RWPE2 (cell line): ENCODE measurements around the gene MYO1F.

ENCODE experiments used
- ATAC-seq: fragments of 200-7000 bp; cut with Tn5 transposase; 3 replicates; pipeline ENCODE4 v1.9.1; 2021; ENCODE audit warnings: low read depth
- DNase-seq: peaks from one replicate; pipeline ENCODE4 v3.0.0-alpha.2; 2020; ENCODE audit warnings: low spot score
- H3K27ac ChIP-seq: fragments of 450-650 bp; 2 replicates; pipeline ENCODE4 v1.5.1; 2017; ENCODE audit warnings: mild to moderate bottlenecking; ENCODE audit not compliant: poor library complexity, severe bottlenecking
- H3K27me3 ChIP-seq: fragments of 250-450 bp; sonication (Bioruptor Pico); 2 replicates; pipeline ENCODE4 v1.5.1; 2021; ENCODE audit warnings: mild to moderate bottlenecking, moderate library complexity; ENCODE audit not compliant: insufficient read depth, poor library complexity, severe bottlenecking
- H3K36me3 ChIP-seq: fragments of 250-450 bp; sonication (Bioruptor Pico); 2 replicates; pipeline ENCODE4 v1.5.1; 2020; ENCODE audit warnings: low read depth, mild to moderate bottlenecking, moderate library complexity
- H3K4me1 ChIP-seq: fragments of 250-450 bp; sonication (Bioruptor Pico); 2 replicates; pipeline ENCODE4 v1.5.1; 2021; ENCODE audit warnings: mild to moderate bottlenecking, moderate library complexity; ENCODE audit not compliant: insufficient read depth, poor library complexity, severe bottlenecking
- H3K4me3 ChIP-seq: fragments of 250-450 bp; sonication (Bioruptor Pico); 2 replicates; pipeline ENCODE4 v1.5.1; 2021; ENCODE audit warnings: mild to moderate bottlenecking, moderate library complexity; ENCODE audit not compliant: severe bottlenecking
- H3K9me3 ChIP-seq: fragments of 250-450 bp; sonication (Bioruptor Pico); 2 replicates; pipeline ENCODE4 v1.5.1; 2021; ENCODE audit warnings: mild to moderate bottlenecking, moderate library complexity; ENCODE audit not compliant: severe bottlenecking
- TF ChIP-seq, protein P1 (sequence below): fragments of 450-650 bp; IDR thresholded peaks from one replicate; pipeline ENCODE4 v1.5.1; 2017; ENCODE audit warnings: mild to moderate bottlenecking, moderate library complexity; ENCODE audit not compliant: poor library complexity, severe bottlenecking

Gene MYO1F

DNA sequence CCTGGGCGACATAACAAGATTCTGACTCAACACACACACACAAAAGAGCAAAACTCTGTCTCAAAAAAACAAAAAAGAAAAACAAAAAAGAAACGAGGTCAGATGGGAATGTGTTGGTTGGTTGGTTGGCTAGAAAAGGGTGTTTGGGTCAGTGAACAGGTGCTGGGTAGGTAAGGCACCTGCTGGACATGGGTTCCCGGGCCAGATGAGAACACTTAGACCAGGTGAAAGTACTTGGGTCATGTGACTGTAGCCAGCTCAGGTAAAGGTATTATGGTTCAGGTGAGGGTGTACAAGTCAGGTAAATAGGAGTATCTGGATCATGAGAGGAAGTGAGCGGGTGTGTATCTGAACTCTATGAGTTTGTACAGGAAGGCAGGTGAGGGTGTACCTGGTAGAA lies 48.7 kb downstream of the MYO1F start:
- no peak overlapping the region for H3K4me3 ChIP-seq
- H3K36me3 ChIP-seq, result no peaks in the 10 kb centered on the region
- no peaks in the 10 kb centered on the region for H3K4me1 ChIP-seq
- H3K9me3 ChIP-seq, result no peaks in the 10 kb centered on the region
- TF ChIP-seq, protein P1, sequence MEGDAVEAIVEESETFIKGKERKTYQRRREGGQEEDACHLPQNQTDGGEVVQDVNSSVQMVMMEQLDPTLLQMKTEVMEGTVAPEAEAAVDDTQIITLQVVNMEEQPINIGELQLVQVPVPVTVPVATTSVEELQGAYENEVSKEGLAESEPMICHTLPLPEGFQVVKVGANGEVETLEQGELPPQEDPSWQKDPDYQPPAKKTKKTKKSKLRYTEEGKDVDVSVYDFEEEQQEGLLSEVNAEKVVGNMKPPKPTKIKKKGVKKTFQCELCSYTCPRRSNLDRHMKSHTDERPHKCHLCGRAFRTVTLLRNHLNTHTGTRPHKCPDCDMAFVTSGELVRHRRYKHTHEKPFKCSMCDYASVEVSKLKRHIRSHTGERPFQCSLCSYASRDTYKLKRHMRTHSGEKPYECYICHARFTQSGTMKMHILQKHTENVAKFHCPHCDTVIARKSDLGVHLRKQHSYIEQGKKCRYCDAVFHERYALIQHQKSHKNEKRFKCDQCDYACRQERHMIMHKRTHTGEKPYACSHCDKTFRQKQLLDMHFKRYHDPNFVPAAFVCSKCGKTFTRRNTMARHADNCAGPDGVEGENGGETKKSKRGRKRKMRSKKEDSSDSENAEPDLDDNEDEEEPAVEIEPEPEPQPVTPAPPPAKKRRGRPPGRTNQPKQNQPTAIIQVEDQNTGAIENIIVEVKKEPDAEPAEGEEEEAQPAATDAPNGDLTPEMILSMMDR, result no peak
- ATAC-seq (no peak), DNase-seq (no peak)
- no peaks in the 10 kb centered on the region for H3K27me3 ChIP-seq
- no peak overlapping the region for H3K27ac ChIP-seq

DNA sequence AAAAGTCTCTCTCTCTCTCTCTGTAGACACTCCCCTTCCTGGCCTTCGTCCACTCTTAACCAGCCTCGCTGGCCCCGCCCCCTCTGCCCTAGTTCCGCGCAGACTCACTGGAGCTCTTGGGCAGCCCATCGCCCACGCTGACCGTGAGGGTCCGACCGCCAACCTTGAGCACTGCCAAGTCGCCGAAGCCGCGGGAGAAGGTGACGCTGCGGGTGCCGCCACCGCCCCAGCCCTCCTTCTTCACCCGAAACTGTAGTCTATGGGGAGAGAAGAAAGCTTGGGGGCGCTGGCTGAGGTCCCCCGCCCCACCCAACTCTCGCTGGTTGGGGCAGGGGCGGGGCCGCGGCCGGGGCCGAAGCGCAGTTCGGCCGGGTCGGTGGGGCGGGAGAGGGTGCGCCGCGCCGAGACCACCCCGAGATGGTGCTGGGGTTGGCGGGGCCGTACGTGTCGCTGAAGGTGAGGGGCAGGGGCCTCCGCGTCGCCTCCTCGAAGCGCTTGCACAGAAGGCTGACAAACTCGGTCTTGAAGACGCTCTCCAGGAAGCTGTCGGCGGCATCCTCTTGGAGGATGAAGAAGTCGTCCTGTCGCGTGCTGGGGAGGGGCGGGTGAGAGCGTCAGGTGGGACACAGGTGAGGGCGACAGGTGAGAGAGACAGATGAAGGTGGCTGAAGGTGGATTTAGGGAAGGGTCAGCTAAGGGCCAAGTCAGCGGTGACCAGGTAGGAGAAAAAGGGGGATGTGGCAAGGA lies 50.7 kb downstream of the MYO1F start:
- no peaks in the 10 kb centered on the region for H3K9me3 ChIP-seq
- DNase-seq (peak; percentile 91), ATAC-seq (peak; percentile 72)
- H3K4me3 ChIP-seq, result peak overlapping the region; percentile 64
- H3K4me1 ChIP-seq, result no peaks in the 10 kb centered on the region
- H3K27ac ChIP-seq, result peak overlapping the region; percentile 47
- no peaks in the 10 kb centered on the region for H3K27me3 ChIP-seq
- TF ChIP-seq, protein P1, result no peak
- H3K36me3 ChIP-seq, result no peaks in the 10 kb centered on the region

DNA sequence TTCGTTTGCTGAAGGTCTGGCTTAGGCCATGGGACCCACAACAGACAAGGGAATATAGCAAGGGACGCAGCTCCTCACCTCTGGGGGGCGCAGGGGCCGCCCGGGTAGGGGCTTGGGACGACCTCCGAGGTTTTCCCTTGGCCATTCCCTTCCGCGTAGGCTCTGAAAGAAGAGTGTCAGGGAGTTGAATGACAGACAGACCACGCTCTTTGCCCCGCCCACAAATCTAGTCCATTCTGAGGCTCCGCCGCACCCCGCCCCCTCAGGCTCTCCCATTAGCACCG lies 51.9 kb downstream of the MYO1F start:
- no peaks in the 10 kb centered on the region for H3K36me3 ChIP-seq
- peak overlapping the region; percentile 31 for H3K4me3 ChIP-seq
- ATAC-seq (no peak), DNase-seq (no peak)
- no peaks in the 10 kb centered on the region for H3K4me1 ChIP-seq
- TF ChIP-seq, protein P1, result peak; percentile 24
- H3K27ac ChIP-seq, result peak overlapping the region; percentile 21
- no peaks in the 10 kb centered on the region for H3K9me3 ChIP-seq
- no peaks in the 10 kb centered on the region for H3K27me3 ChIP-seq

DNA sequence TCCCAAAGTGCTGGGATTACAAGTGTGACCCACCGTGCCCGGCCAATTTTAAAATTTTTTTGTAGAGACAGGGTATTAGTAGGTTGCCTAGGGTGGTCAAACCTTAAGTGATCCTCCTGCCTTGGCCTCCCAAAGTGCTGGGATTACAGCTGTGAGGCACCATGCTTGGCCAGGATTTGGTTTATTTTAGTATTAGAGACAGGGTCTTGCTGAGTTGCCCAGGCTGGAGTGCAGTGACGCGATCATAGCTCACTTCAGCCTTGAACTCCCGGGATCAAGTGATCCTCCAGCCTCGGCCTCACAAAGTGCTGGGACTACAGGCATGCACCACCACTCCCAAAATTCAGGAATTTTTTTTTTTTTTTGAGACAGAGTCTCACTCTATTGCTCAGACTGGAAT lies 57.9 kb downstream of the MYO1F start:
- DNase-seq (no peak), ATAC-seq (no peak)
- no peaks in the 10 kb centered on the region for H3K4me1 ChIP-seq
- H3K36me3 ChIP-seq, result no peaks in the 10 kb centered on the region
- H3K27ac ChIP-seq, result no peak overlapping the region
- H3K9me3 ChIP-seq, result no peaks in the 10 kb centered on the region
- no peak overlapping the region for H3K4me3 ChIP-seq
- TF ChIP-seq, protein P1, result no peak
- no peaks in the 10 kb centered on the region for H3K27me3 ChIP-seq

DNA sequence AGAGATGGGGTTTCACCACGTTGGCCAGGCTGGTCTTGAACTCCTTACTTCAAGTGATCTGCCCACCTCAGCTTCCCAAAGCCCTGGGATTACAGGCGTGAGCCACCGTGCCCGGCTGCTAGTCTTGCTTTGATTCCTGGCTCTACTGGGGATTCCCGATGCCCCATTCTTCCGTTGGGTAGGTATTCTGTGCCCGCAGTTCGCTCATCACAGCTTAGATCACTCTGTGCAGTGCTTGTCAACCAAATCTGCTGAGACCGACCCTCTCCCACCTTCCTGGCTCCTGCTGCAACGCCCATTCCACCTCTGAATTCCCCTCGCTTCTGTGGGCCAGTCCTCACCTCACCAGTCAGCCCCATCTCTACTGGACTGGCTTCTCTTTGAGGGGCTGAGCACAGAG lies 58.7 kb downstream of the MYO1F start:
- H3K27me3 ChIP-seq, result no peaks in the 10 kb centered on the region
- H3K9me3 ChIP-seq, result no peaks in the 10 kb centered on the region
- no peak overlapping the region for H3K27ac ChIP-seq

More for the DNA sequence above, 58.7 kb downstream of the MYO1F start:
- DNase-seq (no peak), ATAC-seq (no peak)
- no peaks in the 10 kb centered on the region for H3K36me3 ChIP-seq
- H3K4me3 ChIP-seq, result no peak overlapping the region
- TF ChIP-seq, protein P1, result no peak
- H3K4me1 ChIP-seq, result no peaks in the 10 kb centered on the region
